H9 (cell line): ENCODE results near the gene IL18R1. TPM values are rescaled to one million over a fixed set of nuclear protein-coding genes. Genes with fewer than 3 reads are reported as not detected.

Source experiments
- DNase-seq: peaks from one replicate; pipeline ENCODE4 v3.0.0-alpha.2; 2017
- H2AFZ ChIP-seq: one replicate; pipeline ENCODE4 v1.6.1; 2013; ENCODE audit warnings: mild to moderate bottlenecking, low read length, control low read depth, moderate library complexity
- H2AK5ac ChIP-seq: 2 replicates; pipeline ENCODE4 v1.6.1; 2013; ENCODE audit warnings: low read length, control low read depth, mixed read lengths; ENCODE audit not compliant: insufficient read length
- H2BK120ac ChIP-seq: one replicate; pipeline ENCODE4 v1.6.1; 2013; ENCODE audit warnings: low read depth, mild to moderate bottlenecking, low read length, control low read depth, inconsistent platforms; ENCODE audit not compliant: poor library complexity, severe bottlenecking
- H2BK12ac ChIP-seq: 2 replicates; pipeline ENCODE4 v1.6.1; 2013; ENCODE audit warnings: low read length, control low read depth, mixed read lengths, low read depth; ENCODE audit not compliant: insufficient read length
- H2BK15ac ChIP-seq: 2 replicates; pipeline ENCODE4 v1.6.1; 2013; ENCODE audit warnings: low read depth, low read length, control low read depth
- H2BK20ac ChIP-seq: one replicate; pipeline ENCODE4 v1.6.1; 2013; ENCODE audit warnings: low read depth, mild to moderate bottlenecking, low read length, control low read depth, inconsistent platforms; ENCODE audit not compliant: poor library complexity, severe bottlenecking
- H2BK5ac ChIP-seq: 2 replicates; pipeline ENCODE4 v1.6.1; 2013; ENCODE audit warnings: low read length, control low read depth, mixed read lengths; ENCODE audit not compliant: insufficient read length
- H3K14ac ChIP-seq: 2 replicates; pipeline ENCODE4 v1.6.1; 2013; ENCODE audit warnings: low read length, control low read depth; ENCODE audit not compliant: insufficient read depth
- H3K18ac ChIP-seq: 2 replicates; pipeline ENCODE4 v1.6.1; 2013; ENCODE audit warnings: low read depth, mild to moderate bottlenecking, mixed read lengths, low read length, control low read depth; ENCODE audit not compliant: insufficient read length
- H3K23ac ChIP-seq: 2 replicates; pipeline ENCODE4 v1.6.1; 2013; ENCODE audit warnings: low read length, control low read depth, mixed read lengths, low read depth; ENCODE audit not compliant: insufficient read length
- H3K23me2 ChIP-seq: 2 replicates; pipeline ENCODE4 v1.6.1; 2013; ENCODE audit warnings: low read depth, mild to moderate bottlenecking, mixed read lengths, low read length, control low read depth; ENCODE audit not compliant: insufficient read length, poor library complexity, severe bottlenecking
- H3K27ac ChIP-seq: 2 replicates; pipeline ENCODE4 v1.5.1; 2013; ENCODE audit warnings: low read length, control low read depth, mixed read lengths, low read depth; ENCODE audit not compliant: insufficient read length
- H3K27me3 ChIP-seq: 2 replicates; pipeline ENCODE4 v1.6.1; 2013; ENCODE audit warnings: low read length, control low read depth, inconsistent platforms; ENCODE audit not compliant: insufficient read depth
- H3K4ac ChIP-seq: 2 replicates; pipeline ENCODE4 v1.6.1; 2013; ENCODE audit warnings: low read depth, mild to moderate bottlenecking, control low read depth, inconsistent platforms, low read length, moderate library complexity
- H3K4me1 ChIP-seq: 2 replicates; pipeline ENCODE4 v1.6.1; 2013; ENCODE audit warnings: low read length, control low read depth, inconsistent platforms; ENCODE audit not compliant: insufficient read depth
- H3K4me2 ChIP-seq: 2 replicates; pipeline ENCODE4 v1.6.1; 2013; ENCODE audit warnings: low read length, control low read depth, mixed read lengths; ENCODE audit not compliant: insufficient read length, insufficient read depth
- H3K56ac ChIP-seq: 2 replicates; pipeline ENCODE4 v1.6.1; 2013; ENCODE audit warnings: low read depth, mild to moderate bottlenecking, mixed read lengths, low read length, control low read depth; ENCODE audit not compliant: insufficient read length
- H3K79me1 ChIP-seq: 2 replicates; pipeline ENCODE4 v1.6.1; 2013; ENCODE audit warnings: low read depth, mild to moderate bottlenecking, moderate library complexity, low read length, control low read depth, inconsistent platforms; ENCODE audit not compliant: insufficient read depth, poor library complexity, severe bottlenecking
- H3K79me2 ChIP-seq: 2 replicates; pipeline ENCODE4 v1.6.1; 2013; ENCODE audit warnings: low read length, control low read depth, inconsistent platforms; ENCODE audit not compliant: insufficient read depth
- H3K9ac ChIP-seq: 2 replicates; pipeline ENCODE4 v1.6.1; 2013; ENCODE audit warnings: low read length, control low read depth, mixed read lengths; ENCODE audit not compliant: insufficient read length; ENCODE audit errors: extremely low read depth
- H3K9me3 ChIP-seq: one replicate; pipeline ENCODE4 v1.6.1; 2013; ENCODE audit warnings: low read depth, low read length, inconsistent platforms; ENCODE audit not compliant: control insufficient read depth
- H3T11ph ChIP-seq: one replicate; pipeline ENCODE4 v1.6.1; 2013; ENCODE audit warnings: mild to moderate bottlenecking, low read length, control low read depth, inconsistent platforms
- H4K20me1 ChIP-seq: one replicate; pipeline ENCODE4 v1.6.1; 2013; ENCODE audit not compliant: control insufficient read depth, insufficient read length, insufficient read depth
- H4K5ac ChIP-seq: 2 replicates; pipeline ENCODE4 v1.6.1; 2013; ENCODE audit warnings: low read depth, mild to moderate bottlenecking, mixed read lengths, low read length, control low read depth; ENCODE audit not compliant: insufficient read length
- H4K8ac ChIP-seq: replicated peaks from 2 replicates; pipeline ENCODE4 v1.6.1; 2013; ENCODE audit warnings: low read length, control low read depth, mixed read lengths, low read depth; ENCODE audit not compliant: insufficient read length
- H4K91ac ChIP-seq: 2 replicates; pipeline ENCODE4 v1.6.1; 2013; ENCODE audit warnings: low read depth, mild to moderate bottlenecking, moderate library complexity, mixed read lengths, low read length, control low read depth; ENCODE audit not compliant: insufficient read length
- H3K27ac Mint-ChIP-seq, 3 experiments: 2 replicates in 2 of 3; 3 replicates in 1 of 3; pipeline ENCODE4 v1.8.0; 2020 to 2021; ENCODE audit warnings: mixed read lengths in 3 of 3, mild to moderate bottlenecking in 1 of 3, moderate library complexity in 1 of 3
- H3K27me3 Mint-ChIP-seq: 2 replicates; pipeline ENCODE4 v1.8.0; 2021; ENCODE audit warnings: low read depth, mild to moderate bottlenecking, moderate library complexity, mixed read lengths
- H3K36me3 Mint-ChIP-seq, 3 experiments: 2 replicates in 2 of 3; 3 replicates in 1 of 3; pipeline ENCODE4 v1.8.0; 2020 to 2021; ENCODE audit warnings: low read depth in 3 of 3, mixed read lengths in 3 of 3; ENCODE audit not compliant: insufficient read depth in 1 of 3
- H3K4me1 Mint-ChIP-seq, 2 experiments: 2 replicates each; pipeline ENCODE4 v1.8.0; 2020; ENCODE audit warnings: mixed read lengths in 2 of 2
- H3K4me3 Mint-ChIP-seq, 2 experiments: 2 replicates in 1 of 2; 3 replicates in 1 of 2; pipeline ENCODE4 v1.8.0; 2020 to 2021; ENCODE audit warnings: mild to moderate bottlenecking in 2 of 2, mixed read lengths in 2 of 2, moderate library complexity in 1 of 2
- H3K9me3 Mint-ChIP-seq, 2 experiments: 2 replicates in 1 of 2; 3 replicates in 1 of 2; pipeline ENCODE4 v1.8.0; 2020; ENCODE audit warnings: mild to moderate bottlenecking in 2 of 2, mixed read lengths in 2 of 2, moderate library complexity in 1 of 2
- CTCF ChIP-seq: fragments of 200-600 bp; sonication (generic); conservative IDR thresholded peaks from 3 replicates; pipeline ENCODE4 v1.8.0; 2021; ENCODE audit warnings: antibody characterized with exemption, mild to moderate bottlenecking
- WGBS: extraction: QIAGEN DNeasy Blood & Tissue Kit; methylation state at CpG from one replicate; pipeline ENCODE4 v1.1.7; 2013; ENCODE audit warnings: missing lambda C conversion rate, low lambda C conversion rate, mixed read lengths; ENCODE audit not compliant: insufficient read length; ENCODE audit errors: extremely low coverage; 5-methylcytosine and 5-hydroxymethylcytosine counted together
- total RNA-seq: library from RNA; stranded (reverse); gene quantifications from 2 replicates; pipeline ENCODE4 v1.2.1, GENCODE V29; 2021

IL18R1 gene
- total RNA-seq, 1 experiment from 2014 or later: not detected

GRCh38 chr2:102410952-102411351 lies 55.4 kb downstream of the IL18R1 start:
- no peak overlapping the region for H3K4me2 ChIP-seq
- H3K79me2 ChIP-seq: no peaks in the 10 kb centered on the region
- H3K9me3 Mint-ChIP-seq: peaks cover 24 to 41% of the 10 kb centered on the region in 2 experiments
- no peaks in the 10 kb centered on the region for H3K4me1 ChIP-seq
- H3K56ac ChIP-seq: no peak overlapping the region
- H3K4ac ChIP-seq: no peak overlapping the region
- H2BK5ac ChIP-seq: no peak overlapping the region
- no peak overlapping the region for H2BK20ac ChIP-seq
- H3T11ph ChIP-seq: no peak overlapping the region
- no CpG with 5 or more reads among the region's 3 CpGs for WGBS
- no peaks in the 10 kb centered on the region for H3K79me1 ChIP-seq
- no peak overlapping the region for H4K91ac ChIP-seq
- H3K23me2 ChIP-seq: no peaks in the 10 kb centered on the region
- H3K27me3 Mint-ChIP-seq: no peaks in the 10 kb centered on the region; the same call in 1 of the 2 replicates
- TF ChIP-seq CTCF: no peak
- H3K27ac Mint-ChIP-seq: no peak overlapping the region
- no peak overlapping the region for H3K27ac ChIP-seq
- H3K36me3 Mint-ChIP-seq: peaks cover 0 to 3% (median 2%) of the 10 kb centered on the region in 3 experiments; a peak in 3 of 7 replicates
- no peaks in the 10 kb centered on the region for H3K27me3 ChIP-seq
- H2BK120ac ChIP-seq: no peak overlapping the region
- H2AFZ ChIP-seq: no peak overlapping the region
- H4K8ac ChIP-seq: no peak overlapping the region
- H2BK12ac ChIP-seq: no peak overlapping the region
- H2BK15ac ChIP-seq: no peak overlapping the region
- no peaks in the 10 kb centered on the region for H4K20me1 ChIP-seq
- H3K4me3 Mint-ChIP-seq: no peak overlapping the region
- no peak overlapping the region for H3K14ac ChIP-seq
- DNase-seq: no peak
- no peak overlapping the region for H4K5ac ChIP-seq
- no peak overlapping the region for H2AK5ac ChIP-seq
- H3K18ac ChIP-seq: no peak overlapping the region
- no peaks in the 10 kb centered on the region for H3K4me1 Mint-ChIP-seq
- no peak overlapping the region for H3K9ac ChIP-seq
- peaks cover 8% of the 10 kb centered on the region for H3K9me3 ChIP-seq
- no peak overlapping the region for H3K23ac ChIP-seq
